CD14-positive monocyte (primary cell): Measurements from ENCODE around the gene PPARG. TPM values are rescaled to one million over a fixed set of nuclear protein-coding genes. Genes with fewer than 3 reads are reported as not detected.

ENCODE experiments used
- DNase-seq, 3 donors: peaks; one replicate each; pipeline ENCODE4 v3.0.0-alpha.2; 2011 to 2022
- H2AFZ ChIP-seq: 2 replicates; pipeline ENCODE4 v1.6.0; 2012; ENCODE audit warnings: mild to moderate bottlenecking, low read depth, low read length, inconsistent platforms; ENCODE audit not compliant: insufficient read depth, poor library complexity, severe bottlenecking
- H3K27ac ChIP-seq, 2 donors: 1 replicate in 1 of 2; 2 replicates in 1 of 2; pipeline ENCODE4 v1.5.1; 2012 to 2013; ENCODE audit warnings: low read length in 2 of 2, control low read depth in 1 of 2, inconsistent platforms in 1 of 2, low read depth in 1 of 2, mild to moderate bottlenecking in 1 of 2
- H3K27me3 ChIP-seq, 2 donors: one replicate each; pipeline versions ENCODE4 v1.6.0 to v1.6.1; 2011 to 2013; ENCODE audit warnings: low read length in 2 of 2; ENCODE audit not compliant: control insufficient read depth in 2 of 2, insufficient read depth in 2 of 2
- H3K36me3 ChIP-seq, 2 donors: replicated peaks in 1 of 2; 1 replicate in 1 of 2; 2 replicates in 1 of 2; pipeline versions ENCODE4 v1.5.1 to v1.6.1; 2012 to 2013; ENCODE audit warnings: low read length in 2 of 2, control low read depth in 1 of 2, inconsistent platforms in 1 of 2, mild to moderate bottlenecking in 1 of 2; ENCODE audit not compliant: insufficient read depth in 2 of 2, control insufficient read depth in 1 of 2
- H3K4me1 ChIP-seq, 2 donors: 1 replicate in 1 of 2; 2 replicates in 1 of 2; pipeline versions ENCODE4 v1.5.1 to v1.6.1; 2012 to 2013; ENCODE audit warnings: low read length in 2 of 2, control low read depth in 1 of 2, inconsistent platforms in 1 of 2, mild to moderate bottlenecking in 1 of 2, moderate library complexity in 1 of 2; ENCODE audit not compliant: insufficient read depth in 2 of 2, control insufficient read depth in 1 of 2
- H3K4me2 ChIP-seq: replicated peaks from 2 replicates; pipeline ENCODE3; 2012; ENCODE audit warnings: low read length, moderate library complexity, mild to moderate bottlenecking; ENCODE audit not compliant: poor library complexity, severe bottlenecking; ENCODE audit errors: extremely low read depth
- H3K4me3 ChIP-seq, 3 experiments: fragments of 200-600 bp in 1 of 3; sonication (generic) in 1 of 3; replicated peaks in 1 of 3; 1 replicate in 2 of 3; 2 replicates in 1 of 3; pipeline ENCODE4 v1.5.1; 2011 to 2013; ENCODE audit warnings: low read length in 3 of 3, mild to moderate bottlenecking in 3 of 3, control low read depth in 2 of 3, low read depth in 2 of 3, inconsistent platforms in 1 of 3, moderate library complexity in 1 of 3
- H3K79me2 ChIP-seq: 2 replicates; pipeline ENCODE4 v1.6.0; 2012; ENCODE audit warnings: mild to moderate bottlenecking, control low read depth, inconsistent platforms, low read length, moderate library complexity; ENCODE audit not compliant: insufficient read depth
- H3K9ac ChIP-seq: 2 replicates; pipeline ENCODE4 v1.6.0; 2017; ENCODE audit warnings: low read length, mild to moderate bottlenecking; ENCODE audit not compliant: insufficient read depth, poor library complexity, severe bottlenecking
- H3K9me3 ChIP-seq, 2 donors: replicated peaks in 1 of 2; 1 replicate in 1 of 2; 2 replicates in 1 of 2; pipeline versions ENCODE4 v1.5.1 to v1.6.1; 2012 to 2013; ENCODE audit warnings: low read length in 2 of 2, control low read depth in 1 of 2; ENCODE audit not compliant: control insufficient read depth in 1 of 2, insufficient read depth in 1 of 2
- H4K20me1 ChIP-seq: 2 replicates; pipeline ENCODE4 v1.6.0; 2012; ENCODE audit warnings: mild to moderate bottlenecking, low read length, control low read depth, moderate library complexity; ENCODE audit not compliant: insufficient read depth
- H3K27ac Mint-ChIP-seq, 7 donors: one replicate each; pipeline ENCODE4 v1.8.0; 2020; ENCODE audit warnings: mild to moderate bottlenecking in 7 of 7, mixed read lengths in 7 of 7, moderate library complexity in 6 of 7, inconsistent platforms in 2 of 7
- H3K27me3 Mint-ChIP-seq, 3 donors: one replicate each; pipeline ENCODE4 v1.8.0; 2021 to 2022; ENCODE audit warnings: low read depth in 3 of 3, mild to moderate bottlenecking in 3 of 3, mixed read lengths in 3 of 3, moderate library complexity in 3 of 3, inconsistent platforms in 1 of 3
- H3K36me3 Mint-ChIP-seq, 2 donors: one replicate each; pipeline ENCODE4 v1.8.0; 2020; ENCODE audit warnings: mixed read lengths in 2 of 2, inconsistent platforms in 1 of 2, mild to moderate bottlenecking in 1 of 2
- H3K4me1 Mint-ChIP-seq: one replicate; pipeline ENCODE4 v1.8.0; 2020; ENCODE audit warnings: mild to moderate bottlenecking, mixed read lengths
- H3K4me3 Mint-ChIP-seq, 2 donors: one replicate each; pipeline ENCODE4 v1.8.0; 2020; ENCODE audit warnings: mild to moderate bottlenecking in 2 of 2, mixed read lengths in 2 of 2, moderate library complexity in 1 of 2
- H3K9me3 Mint-ChIP-seq, 7 donors: one replicate each; pipeline ENCODE4 v1.8.0; 2020 to 2022; ENCODE audit warnings: mixed read lengths in 7 of 7, mild to moderate bottlenecking in 6 of 7, moderate library complexity in 6 of 7, inconsistent platforms in 2 of 7
- WGBS: methylation state at CpG from one replicate; pipeline ENCODE4 v1.1.5; 2013; ENCODE audit warnings: missing lambda C conversion rate; ENCODE audit not compliant: insufficient coverage; 5-methylcytosine and 5-hydroxymethylcytosine counted together
- intact Hi-C, 2 donors: fragments of 100-400 bp; cut with micrococcal nuclease; formaldehyde crosslinking; loops; one replicate each; pipeline versions ENCODE4 v1.15.0 to v1.15.1; 2023
- polyA plus RNA-seq, 3 donors: library from polyadenylated mRNA; depleted of rRNA in 1 of 3; unstranded in 2 of 3; stranded (reverse) in 1 of 3; fragments of 300-500 nt in 2 of 3; fragments of >200 nt in 1 of 3; fragmentation: Illumina TruSeq in 2 of 3; gene quantifications; 1 replicate in 2 of 3; 2 replicates in 1 of 3; pipeline ENCODE4 v1.2.3, GENCODE V29; 2012 to 2021
- TF ChIP-seq, protein P1 (sequence below): fragments of 200-600 bp; IDR thresholded peaks from one replicate; pipeline ENCODE4 v1.8.0; 2022; ENCODE audit warnings: antibody characterized with exemption, mild to moderate bottlenecking

PPARG gene
- polyA plus RNA-seq, 3 donors, result 0.56 to 2.0 (median 0.97) TPM

- H3K4me3 ChIP-seq, result no peak overlapping the region
- TF ChIP-seq, protein P1, sequence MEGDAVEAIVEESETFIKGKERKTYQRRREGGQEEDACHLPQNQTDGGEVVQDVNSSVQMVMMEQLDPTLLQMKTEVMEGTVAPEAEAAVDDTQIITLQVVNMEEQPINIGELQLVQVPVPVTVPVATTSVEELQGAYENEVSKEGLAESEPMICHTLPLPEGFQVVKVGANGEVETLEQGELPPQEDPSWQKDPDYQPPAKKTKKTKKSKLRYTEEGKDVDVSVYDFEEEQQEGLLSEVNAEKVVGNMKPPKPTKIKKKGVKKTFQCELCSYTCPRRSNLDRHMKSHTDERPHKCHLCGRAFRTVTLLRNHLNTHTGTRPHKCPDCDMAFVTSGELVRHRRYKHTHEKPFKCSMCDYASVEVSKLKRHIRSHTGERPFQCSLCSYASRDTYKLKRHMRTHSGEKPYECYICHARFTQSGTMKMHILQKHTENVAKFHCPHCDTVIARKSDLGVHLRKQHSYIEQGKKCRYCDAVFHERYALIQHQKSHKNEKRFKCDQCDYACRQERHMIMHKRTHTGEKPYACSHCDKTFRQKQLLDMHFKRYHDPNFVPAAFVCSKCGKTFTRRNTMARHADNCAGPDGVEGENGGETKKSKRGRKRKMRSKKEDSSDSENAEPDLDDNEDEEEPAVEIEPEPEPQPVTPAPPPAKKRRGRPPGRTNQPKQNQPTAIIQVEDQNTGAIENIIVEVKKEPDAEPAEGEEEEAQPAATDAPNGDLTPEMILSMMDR, result no peak
- H3K36me3 ChIP-seq, result no peaks in the 10 kb centered on the region
- H4K20me1 ChIP-seq, result no peaks in the 10 kb centered on the region
- peak in 2 of 3 donors; percentile 27 to 46 for DNase-seq
- H3K9ac ChIP-seq, result no peak overlapping the region
- no peak overlapping the region for H3K4me3 Mint-ChIP-seq
- intact Hi-C loops, result loop anchor here (10.0 kb wide), 2 partner anchors 89 to 179 kb away; no protein-coding TSS in a partner anchor
- H3K4me1 Mint-ChIP-seq, result peaks cover 42% of the 10 kb centered on the region
- no peaks in the 10 kb centered on the region for H3K27me3 ChIP-seq
- H3K27ac Mint-ChIP-seq, result peak overlapping the region in 5 of 7 donors; percentile 16 to 84 (median 42)
- H2AFZ ChIP-seq, result no peak overlapping the region
- H3K4me1 ChIP-seq, result peaks cover 24 to 40% of the 10 kb centered on the region in 2 donors
- no peaks in the 10 kb centered on the region for H3K9me3 ChIP-seq
- no peaks in the 10 kb centered on the region for H3K79me2 ChIP-seq
- no peaks in the 10 kb centered on the region for H3K36me3 Mint-ChIP-seq
- H3K27me3 Mint-ChIP-seq, result peaks cover 0 to 7% (median 2%) of the 10 kb centered on the region in 3 donors
- peak overlapping the region in 1 of 2 donors; percentile 9 for H3K27ac ChIP-seq
- 57% methylated on average over 3 of the region's 6 CpGs for WGBS
- peaks cover 0 to 4% (median 0%) of the 10 kb centered on the region in 7 donors for H3K9me3 Mint-ChIP-seq
- no peak overlapping the region for H3K4me2 ChIP-seq
Measured at GRCh38 chr3:12454076-12454815, 165.4 kb downstream of the PPARG start.

DNA sequence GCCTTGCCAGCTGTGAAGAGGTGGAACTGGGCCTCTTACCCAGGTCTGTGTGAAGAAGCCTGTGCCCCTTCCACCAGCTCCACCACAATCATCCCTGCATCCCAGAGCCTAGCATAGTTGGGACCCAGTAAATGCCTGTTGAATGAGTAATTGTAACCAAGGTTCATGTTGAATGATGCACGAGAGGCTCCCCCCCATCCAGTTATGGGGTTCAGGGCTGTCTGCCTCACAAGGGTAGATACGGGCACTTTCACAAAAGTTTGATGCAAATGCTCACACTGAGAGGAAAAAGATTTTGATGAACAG, 165.9 kb downstream of the PPARG start:
- Histone ChIP-seq H3K9me3 (no peaks in the 10 kb centered on the region), H3K36me3 (no peaks in the 10 kb centered on the region), H4K20me1 (no peaks in the 10 kb centered on the region), H3K27ac (peak overlapping the region in 1 of 2 donors; percentile 9), H3K9ac (no peak overlapping the region), H2AFZ (no peak overlapping the region), H3K4me1 (peaks cover 29 to 45% of the 10 kb centered on the region in 2 donors), H3K27me3 (no peaks in the 10 kb centered on the region), H3K79me2 (no peaks in the 10 kb centered on the region), H3K4me3 (no peak overlapping the region), H3K4me2 (no peak overlapping the region)
- TF ChIP-seq, protein P1, result no peak
- DNase-seq, result no peak
- Mint-ChIP-seq H3K9me3 (peaks cover 0 to 4% (median 0%) of the 10 kb centered on the region in 7 donors), H3K4me3 (no peak overlapping the region), H3K27me3 (peaks cover 0 to 7% (median 2%) of the 10 kb centered on the region in 3 donors), H3K36me3 (no peaks in the 10 kb centered on the region), H3K4me1 (peaks cover 47% of the 10 kb centered on the region), H3K27ac (peak overlapping the region in 5 of 7 donors; percentile 16 to 84 (median 42))
- 100% methylated on average over 2 of the region's 2 CpGs for WGBS
- intact Hi-C loops, result loop anchor here (5.0 to 10.0 kb wide), 4 partner anchors 57 to 262 kb away; no protein-coding TSS in a partner anchor
